HG03097 (cell line): ENCODE data around the gene CDK18.

Experiments
- ATAC-seq: cut with Tn5 transposase; IDR thresholded peaks from one replicate; pipeline ENCODE4 v1.9.1; 2021; ENCODE audit not compliant: unreplicated experiment, low FRiP score

CDK18 gene

DNA sequence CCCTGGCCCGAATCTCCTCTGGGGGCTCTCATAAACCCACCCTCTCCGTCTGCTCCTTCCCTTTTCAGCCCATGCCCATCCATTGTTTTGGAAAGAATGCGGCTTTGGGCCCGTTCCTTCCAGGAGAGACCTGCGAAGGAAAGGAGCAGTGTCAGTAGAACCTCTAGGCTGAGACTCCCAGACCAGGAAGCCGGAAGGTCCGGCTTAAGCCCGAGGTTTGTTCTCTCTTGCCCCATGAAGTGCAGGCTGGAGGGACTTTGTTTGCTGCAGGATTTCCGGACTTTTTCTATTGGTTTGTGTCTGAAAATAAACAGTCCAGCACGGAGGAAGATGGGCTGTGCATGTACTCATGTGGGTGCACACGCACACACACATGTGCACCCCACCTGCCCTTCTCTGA, 77.6 kb downstream of the CDK18 start:
- no peak for ATAC-seq
